ENCODE measurements around the gene SLC34A3.

GRCh38 chr9:137252555-137253506, 22.1 kb downstream of the SLC34A3 start:
- TF ChIP-seq, protein P1, sequence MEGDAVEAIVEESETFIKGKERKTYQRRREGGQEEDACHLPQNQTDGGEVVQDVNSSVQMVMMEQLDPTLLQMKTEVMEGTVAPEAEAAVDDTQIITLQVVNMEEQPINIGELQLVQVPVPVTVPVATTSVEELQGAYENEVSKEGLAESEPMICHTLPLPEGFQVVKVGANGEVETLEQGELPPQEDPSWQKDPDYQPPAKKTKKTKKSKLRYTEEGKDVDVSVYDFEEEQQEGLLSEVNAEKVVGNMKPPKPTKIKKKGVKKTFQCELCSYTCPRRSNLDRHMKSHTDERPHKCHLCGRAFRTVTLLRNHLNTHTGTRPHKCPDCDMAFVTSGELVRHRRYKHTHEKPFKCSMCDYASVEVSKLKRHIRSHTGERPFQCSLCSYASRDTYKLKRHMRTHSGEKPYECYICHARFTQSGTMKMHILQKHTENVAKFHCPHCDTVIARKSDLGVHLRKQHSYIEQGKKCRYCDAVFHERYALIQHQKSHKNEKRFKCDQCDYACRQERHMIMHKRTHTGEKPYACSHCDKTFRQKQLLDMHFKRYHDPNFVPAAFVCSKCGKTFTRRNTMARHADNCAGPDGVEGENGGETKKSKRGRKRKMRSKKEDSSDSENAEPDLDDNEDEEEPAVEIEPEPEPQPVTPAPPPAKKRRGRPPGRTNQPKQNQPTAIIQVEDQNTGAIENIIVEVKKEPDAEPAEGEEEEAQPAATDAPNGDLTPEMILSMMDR (IDR thresholded peaks at IDR 0.05; ENCODE audit: low read length): no peak
- no peak for TF ChIP-seq EZH2 (IDR thresholded peaks at IDR 0.05; ENCODE audit: borderline replicate concordance, low read length)
